ENCODE results near the gene SMIM5. TPM values are rescaled to one million over a fixed set of nuclear protein-coding genes. Genes with fewer than 3 reads are reported as not detected.
"Not testable (repeated sequence)": the region's sequence is repeated elsewhere in the genome, so short reads cannot be mapped to it uniquely, and the experiment has no call there.

SMIM5 gene
- polyA plus RNA-seq, 2 donors, result 33.9 to 37.3 TPM

DNA sequence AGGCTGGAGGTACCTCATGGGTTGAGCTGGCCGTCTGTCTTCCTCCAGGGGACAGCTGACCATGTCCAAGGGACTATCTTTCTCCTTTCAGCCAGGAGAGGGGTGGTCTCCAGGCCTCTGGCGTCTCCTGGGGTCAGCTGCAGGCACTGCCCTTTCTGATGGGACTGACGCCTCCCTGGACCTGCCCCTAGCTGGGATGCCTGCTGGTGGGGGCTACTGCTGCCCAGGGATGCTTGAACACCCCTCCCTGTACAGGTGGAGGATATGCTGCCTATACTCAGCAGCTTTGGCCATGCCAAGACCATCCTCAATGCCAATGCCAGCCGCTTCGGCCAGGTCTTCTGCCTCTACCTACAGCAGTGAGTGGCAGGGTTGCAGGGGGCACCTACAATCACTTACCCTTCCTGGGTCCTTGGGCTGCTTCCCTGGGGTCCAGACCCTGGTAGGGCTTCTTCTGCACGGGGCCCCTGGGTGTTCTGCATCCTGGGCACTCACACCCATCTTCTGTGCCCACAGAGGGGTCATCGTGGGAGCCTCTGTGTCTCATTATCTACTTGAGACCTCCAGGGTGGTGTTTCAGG lies 41.4 kb upstream of the SMIM5 start:
- H3K27me3 ChIP-seq (ENCODE audit: control insufficient read depth in 1 of 2, insufficient read depth in 2 of 2, low read length in 2 of 2), result no peaks in the 10 kb centered on the region
- 88 to 93% methylated on average over 7 of the region's 7 CpGs for WGBS, 2 donors

DNA sequence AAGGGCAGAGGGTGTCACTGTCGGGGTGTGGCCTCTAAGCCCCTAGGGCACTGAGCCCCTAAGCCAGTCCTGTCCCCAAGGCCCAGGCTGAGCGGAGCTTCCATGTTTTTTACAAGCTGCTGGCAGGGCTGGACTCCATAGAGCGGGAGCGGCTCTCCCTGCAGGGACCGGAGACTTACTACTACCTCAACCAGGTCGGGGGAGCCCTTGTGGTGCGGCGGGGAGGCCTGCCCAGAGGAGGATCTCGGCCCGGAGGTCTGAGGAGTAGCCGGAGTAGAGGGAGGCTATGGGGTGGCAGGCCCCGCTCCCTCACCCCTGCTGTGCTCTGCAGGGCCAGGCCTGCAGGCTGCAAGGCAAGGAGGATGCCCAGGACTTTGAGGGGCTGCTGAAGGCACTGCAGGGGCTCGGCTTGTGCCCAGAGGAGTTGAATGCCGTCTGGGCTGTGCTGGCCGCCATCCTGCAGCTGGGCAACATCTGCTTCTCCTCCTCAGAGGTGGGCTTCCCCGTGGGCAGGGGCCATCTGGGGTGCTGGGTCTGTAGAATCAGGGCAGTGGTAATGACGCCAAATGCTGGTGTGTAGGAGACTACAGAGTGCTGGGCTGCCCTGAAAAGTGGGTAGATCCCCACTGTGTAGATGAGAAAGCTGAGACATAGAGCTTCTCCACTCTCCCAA lies 40.8 kb upstream of the SMIM5 start:
- Histone ChIP-seq H3K4me1 (ENCODE audit: control insufficient read depth in 2 of 2, insufficient read depth in 2 of 2, low read length in 1 of 2) (peaks cover 0 to 10% of the 10 kb centered on the region in 2 donors), H3K4me3 (ENCODE audit: low read depth in 1 of 2, low read length in 2 of 2) (no peak overlapping the region), H3K27ac (ENCODE audit: low read depth in 2 of 2, low read length in 1 of 2) (no peak overlapping the region), H3K36me3 (ENCODE audit: control insufficient read depth in 2 of 2, insufficient read depth in 2 of 2, low read length in 1 of 2) (no peaks in the 10 kb centered on the region), H3K9me3 (ENCODE audit: control insufficient read depth in 2 of 2, insufficient read depth in 1 of 2, low read depth in 1 of 2, low read length in 1 of 2) (no peaks in the 10 kb centered on the region), H3K27me3 (ENCODE audit: control insufficient read depth in 1 of 2, insufficient read depth in 2 of 2, low read length in 2 of 2) (no peaks in the 10 kb centered on the region)
- WGBS, 2 donors, result 89 to 93% methylated on average over 17 of the region's 17 CpGs

More for the DNA sequence above, 41.4 kb upstream of the SMIM5 start:
- Histone ChIP-seq H3K27ac (ENCODE audit: low read depth in 2 of 2, low read length in 1 of 2) (no peak overlapping the region), H3K36me3 (ENCODE audit: control insufficient read depth in 2 of 2, insufficient read depth in 2 of 2, low read length in 1 of 2) (no peaks in the 10 kb centered on the region), H3K4me1 (ENCODE audit: control insufficient read depth in 2 of 2, insufficient read depth in 2 of 2, low read length in 1 of 2) (peaks cover 0 to 11% of the 10 kb centered on the region in 2 donors), H3K9me3 (ENCODE audit: control insufficient read depth in 2 of 2, insufficient read depth in 1 of 2, low read depth in 1 of 2, low read length in 1 of 2) (no peaks in the 10 kb centered on the region), H3K4me3 (ENCODE audit: low read depth in 1 of 2, low read length in 2 of 2) (no peak overlapping the region)

DNA sequence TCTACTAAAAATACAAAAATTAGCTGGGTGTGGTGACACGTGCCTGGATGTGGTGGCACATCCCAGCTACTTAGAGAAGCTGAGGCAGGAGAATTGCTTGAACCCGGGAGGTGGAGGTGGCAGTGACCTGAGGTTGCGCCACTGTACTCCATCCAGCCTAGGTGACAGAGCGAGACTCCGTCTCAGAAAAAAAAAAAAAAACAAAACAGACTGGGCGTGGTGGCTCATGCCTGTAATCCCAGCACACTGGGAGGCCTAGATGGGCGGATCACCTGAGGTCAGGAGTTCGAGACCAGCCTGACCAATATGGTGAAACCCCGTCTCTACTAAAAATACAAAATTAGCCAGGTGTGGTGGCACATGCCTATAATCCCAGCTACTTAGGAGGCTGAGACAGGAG lies 39.8 kb upstream of the SMIM5 start:
- WGBS, 2 donors, result 58 to 70% methylated on average over 9 of the region's 9 CpGs
- H3K4me3 ChIP-seq (ENCODE audit: low read depth in 1 of 2, low read length in 2 of 2); H3K27me3 ChIP-seq (ENCODE audit: control insufficient read depth in 1 of 2, insufficient read depth in 2 of 2, low read length in 2 of 2); H3K27ac ChIP-seq (ENCODE audit: low read depth in 2 of 2, low read length in 1 of 2); H3K36me3 ChIP-seq (ENCODE audit: control insufficient read depth in 2 of 2, insufficient read depth in 2 of 2, low read length in 1 of 2); H3K4me1 ChIP-seq (ENCODE audit: control insufficient read depth in 2 of 2, insufficient read depth in 2 of 2, low read length in 1 of 2); H3K9me3 ChIP-seq (ENCODE audit: control insufficient read depth in 2 of 2, insufficient read depth in 1 of 2, low read depth in 1 of 2, low read length in 1 of 2): not testable (repeated sequence)

DNA sequence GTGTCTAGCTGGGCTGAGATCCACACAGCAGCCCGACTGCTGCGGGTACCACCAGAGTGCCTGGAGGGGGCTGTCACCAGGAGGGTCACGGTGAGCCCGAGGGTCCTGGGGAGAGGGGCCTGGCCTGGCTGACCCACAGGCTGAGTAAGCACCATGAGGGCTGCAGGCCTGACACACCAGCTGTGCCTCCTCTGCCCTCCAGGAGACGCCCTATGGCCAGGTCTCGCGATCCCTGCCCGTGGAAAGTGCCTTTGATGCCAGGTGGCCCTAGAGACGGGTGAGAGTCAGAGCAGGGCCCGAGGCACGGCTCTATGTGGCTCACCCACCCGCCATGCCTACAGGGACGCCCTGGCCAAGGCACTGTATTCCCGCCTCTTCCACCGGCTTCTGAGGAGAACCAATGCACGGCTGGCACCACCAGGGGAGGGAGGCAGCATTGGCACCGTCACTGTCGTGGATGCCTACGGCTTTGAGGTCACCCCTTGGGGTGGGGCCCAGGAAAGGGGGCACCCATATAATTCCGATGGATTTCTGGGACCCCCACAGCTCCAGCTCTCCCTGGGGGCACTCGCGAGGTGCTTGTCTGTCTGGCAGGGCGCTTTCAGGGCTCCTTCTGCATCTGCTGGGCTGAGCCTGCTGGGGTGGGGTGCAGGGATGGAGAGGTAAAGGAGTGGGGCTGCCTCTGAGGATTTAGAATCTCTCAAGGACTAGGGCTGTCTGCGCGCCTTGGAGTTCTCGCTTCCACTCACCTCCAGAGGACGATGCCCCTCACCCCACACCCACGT lies 38.5 kb upstream of the SMIM5 start:
- WGBS, 2 donors, result 65 to 75% methylated on average over 27 to 28 of the region's 28 CpGs

DNA sequence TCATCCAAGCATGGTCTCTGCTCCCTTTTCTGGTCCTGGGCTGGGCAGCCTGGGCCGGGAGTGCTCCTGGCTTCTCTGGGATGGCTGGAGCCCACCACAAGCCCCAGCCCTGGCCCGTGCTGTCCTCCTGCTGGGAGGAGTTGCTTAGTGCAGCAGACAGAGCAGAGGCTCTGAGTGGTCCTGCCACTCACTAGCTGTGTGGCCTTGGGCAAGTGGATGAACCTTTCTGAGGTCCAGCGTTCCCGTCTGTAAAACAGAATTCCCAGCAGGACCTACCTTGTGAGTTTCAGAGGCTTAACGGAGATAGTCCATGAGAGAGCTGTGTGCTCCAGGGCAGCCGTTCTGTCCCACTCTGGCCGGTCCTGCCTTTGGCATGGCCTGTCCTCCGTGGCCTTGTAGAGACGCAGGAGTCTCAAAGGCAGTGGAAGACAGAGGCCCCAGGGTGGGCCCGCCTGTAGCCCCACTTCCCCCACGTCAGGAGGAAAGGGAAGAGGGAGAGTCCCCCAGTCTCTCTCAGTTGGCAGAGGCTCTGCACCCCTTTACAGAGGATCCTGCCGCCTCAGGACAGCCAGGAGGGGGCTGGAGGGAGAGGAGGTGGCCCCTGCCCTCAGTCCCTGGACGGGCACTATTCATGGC lies 37.8 kb upstream of the SMIM5 start:
- H3K4me1 ChIP-seq (ENCODE audit: control insufficient read depth in 2 of 2, insufficient read depth in 2 of 2, low read length in 1 of 2), result no peaks in the 10 kb centered on the region
- 76 to 83% methylated on average over 13 of the region's 13 CpGs for WGBS, 2 donors

More for the DNA sequence above, 38.5 kb upstream of the SMIM5 start:
- H3K36me3 ChIP-seq (ENCODE audit: control insufficient read depth in 2 of 2, insufficient read depth in 2 of 2, low read length in 1 of 2), result no peaks in the 10 kb centered on the region
- no peak overlapping the region for H3K4me3 ChIP-seq (ENCODE audit: low read depth in 1 of 2, low read length in 2 of 2)
- no peaks in the 10 kb centered on the region for H3K9me3 ChIP-seq (ENCODE audit: control insufficient read depth in 2 of 2, insufficient read depth in 1 of 2, low read depth in 1 of 2, low read length in 1 of 2)
- no peak overlapping the region for H3K27ac ChIP-seq (ENCODE audit: low read depth in 2 of 2, low read length in 1 of 2)
- H3K4me1 ChIP-seq (ENCODE audit: control insufficient read depth in 2 of 2, insufficient read depth in 2 of 2, low read length in 1 of 2), result peaks cover 0 to 2% of the 10 kb centered on the region in 2 donors
- H3K27me3 ChIP-seq (ENCODE audit: control insufficient read depth in 1 of 2, insufficient read depth in 2 of 2, low read length in 2 of 2), result no peaks in the 10 kb centered on the region

GRCh38 chr17:75595920-75596313 lies 37.3 kb upstream of the SMIM5 start:
- Histone ChIP-seq H3K36me3 (ENCODE audit: control insufficient read depth in 2 of 2, insufficient read depth in 2 of 2, low read length in 1 of 2) (no peaks in the 10 kb centered on the region), H3K4me1 (ENCODE audit: control insufficient read depth in 2 of 2, insufficient read depth in 2 of 2, low read length in 1 of 2) (no peaks in the 10 kb centered on the region), H3K9me3 (ENCODE audit: control insufficient read depth in 2 of 2, insufficient read depth in 1 of 2, low read depth in 1 of 2, low read length in 1 of 2) (no peaks in the 10 kb centered on the region), H3K27ac (ENCODE audit: low read depth in 2 of 2, low read length in 1 of 2) (no peak overlapping the region), H3K27me3 (ENCODE audit: control insufficient read depth in 1 of 2, insufficient read depth in 2 of 2, low read length in 2 of 2) (no peaks in the 10 kb centered on the region), H3K4me3 (ENCODE audit: low read depth in 1 of 2, low read length in 2 of 2) (no peak overlapping the region)
- WGBS, 2 donors, result 80 to 82% methylated on average over 6 of the region's 6 CpGs

More for the DNA sequence above, 37.8 kb upstream of the SMIM5 start:
- no peaks in the 10 kb centered on the region for H3K27me3 ChIP-seq (ENCODE audit: control insufficient read depth in 1 of 2, insufficient read depth in 2 of 2, low read length in 2 of 2)
- no peak overlapping the region for H3K4me3 ChIP-seq (ENCODE audit: low read depth in 1 of 2, low read length in 2 of 2)
- H3K27ac ChIP-seq (ENCODE audit: low read depth in 2 of 2, low read length in 1 of 2), result no peak overlapping the region
- H3K9me3 ChIP-seq (ENCODE audit: control insufficient read depth in 2 of 2, insufficient read depth in 1 of 2, low read depth in 1 of 2, low read length in 1 of 2), result no peaks in the 10 kb centered on the region
- H3K36me3 ChIP-seq (ENCODE audit: control insufficient read depth in 2 of 2, insufficient read depth in 2 of 2, low read length in 1 of 2), result no peaks in the 10 kb centered on the region

GRCh38 chr17:75596320-75597087 lies 36.7 kb upstream of the SMIM5 start:
- peaks cover 0 to under 1% of the 10 kb centered on the region in 2 donors for H3K4me1 ChIP-seq (ENCODE audit: control insufficient read depth in 2 of 2, insufficient read depth in 2 of 2, low read length in 1 of 2)
- H3K4me3 ChIP-seq (ENCODE audit: low read depth in 1 of 2, low read length in 2 of 2), result no peak overlapping the region
- WGBS, 2 donors, result 86 to 89% methylated on average over 17 of the region's 17 CpGs
- no peaks in the 10 kb centered on the region for H3K27me3 ChIP-seq (ENCODE audit: control insufficient read depth in 1 of 2, insufficient read depth in 2 of 2, low read length in 2 of 2)
- H3K9me3 ChIP-seq (ENCODE audit: control insufficient read depth in 2 of 2, insufficient read depth in 1 of 2, low read depth in 1 of 2, low read length in 1 of 2), result no peaks in the 10 kb centered on the region
- H3K27ac ChIP-seq (ENCODE audit: low read depth in 2 of 2, low read length in 1 of 2), result no peak overlapping the region
- no peaks in the 10 kb centered on the region for H3K36me3 ChIP-seq (ENCODE audit: control insufficient read depth in 2 of 2, insufficient read depth in 2 of 2, low read length in 1 of 2)

DNA sequence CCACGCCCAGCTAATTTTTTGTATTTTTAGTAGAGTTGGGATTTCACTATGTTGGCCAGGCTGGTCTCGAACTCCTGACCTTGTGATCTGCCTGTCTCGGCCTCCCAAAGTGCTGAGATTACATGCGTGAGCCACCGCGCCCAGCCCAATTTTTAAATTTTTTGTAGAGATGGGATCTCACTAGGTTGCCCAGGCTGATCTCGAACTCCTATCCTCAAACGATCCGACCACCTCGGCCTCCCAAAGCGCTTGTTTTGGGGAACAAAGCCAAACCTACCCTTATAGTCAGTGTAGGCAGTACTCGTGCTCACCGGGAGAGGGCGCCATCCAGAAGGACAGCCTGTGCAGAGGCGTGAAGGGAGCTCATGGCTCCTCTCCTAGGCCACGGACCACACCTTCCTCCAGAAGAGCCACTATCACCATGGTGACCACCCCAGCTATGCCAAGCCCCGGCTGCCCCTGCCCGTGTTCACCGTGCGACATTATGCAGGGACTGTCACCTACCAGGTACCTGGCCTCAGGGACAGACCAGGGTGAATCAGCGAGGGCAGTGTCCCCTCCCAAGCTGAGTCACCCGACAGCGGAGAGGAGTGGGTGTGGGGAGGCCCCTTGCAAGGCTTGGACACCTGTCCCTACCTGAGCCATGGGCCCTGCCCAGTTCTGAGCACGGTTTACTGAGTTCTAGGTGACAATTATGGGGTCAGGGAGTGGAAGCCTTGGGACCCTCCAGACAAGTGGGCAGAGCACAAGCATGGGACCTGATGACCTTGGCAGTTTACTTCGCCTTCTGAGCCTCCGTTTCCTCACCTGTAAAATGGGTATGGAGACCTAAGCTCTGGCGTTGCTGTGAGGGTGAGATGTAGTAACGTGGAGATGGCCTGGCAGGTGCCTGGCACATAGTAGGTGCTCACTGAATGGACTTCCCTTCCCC lies 31.9 kb upstream of the SMIM5 start:
- H3K4me3 ChIP-seq (ENCODE audit: low read depth in 1 of 2, low read length in 2 of 2), result no peak overlapping the region
- WGBS, 2 donors, result 58 to 61% methylated on average over 28 of the region's 28 CpGs
- H3K27me3 ChIP-seq (ENCODE audit: control insufficient read depth in 1 of 2, insufficient read depth in 2 of 2, low read length in 2 of 2), result no peaks in the 10 kb centered on the region
- H3K36me3 ChIP-seq (ENCODE audit: control insufficient read depth in 2 of 2, insufficient read depth in 2 of 2, low read length in 1 of 2), result no peaks in the 10 kb centered on the region
- no peaks in the 10 kb centered on the region for H3K9me3 ChIP-seq (ENCODE audit: control insufficient read depth in 2 of 2, insufficient read depth in 1 of 2, low read depth in 1 of 2, low read length in 1 of 2)
- peaks cover 4 to 8% of the 10 kb centered on the region in 2 donors for H3K4me1 ChIP-seq (ENCODE audit: control insufficient read depth in 2 of 2, insufficient read depth in 2 of 2, low read length in 1 of 2)
- peak overlapping the region; percentile 8 to 72 for H3K27ac ChIP-seq (ENCODE audit: low read depth in 2 of 2, low read length in 1 of 2)
